Measurements from ENCODE around the gene GNAO1.

DNA sequence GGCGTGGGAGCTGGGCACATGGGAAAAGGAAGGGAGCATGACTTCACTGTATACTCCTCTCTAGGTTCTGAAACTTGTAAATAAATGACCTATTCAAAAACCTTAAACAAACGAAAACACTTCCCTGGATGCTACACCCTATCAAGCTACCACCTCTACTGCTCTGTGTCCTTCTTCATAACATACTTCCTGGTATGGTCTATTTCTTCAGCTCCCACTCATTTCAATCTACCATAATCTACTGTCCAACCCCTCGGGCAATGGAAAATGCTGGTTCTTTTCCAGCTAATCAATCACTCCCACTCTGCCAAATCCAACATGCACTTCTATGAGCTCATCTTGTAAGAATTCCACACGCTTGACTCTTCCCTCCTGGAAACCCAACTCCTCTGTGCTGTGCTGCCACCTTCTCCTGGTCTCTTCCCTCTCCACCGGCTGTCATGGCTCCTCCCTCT lies 191.6 kb downstream of the GNAO1 start:
- no peak for TF ChIP-seq POLR2A (IDR thresholded peaks at IDR 0.05)
- TF ChIP-seq, protein P1, sequence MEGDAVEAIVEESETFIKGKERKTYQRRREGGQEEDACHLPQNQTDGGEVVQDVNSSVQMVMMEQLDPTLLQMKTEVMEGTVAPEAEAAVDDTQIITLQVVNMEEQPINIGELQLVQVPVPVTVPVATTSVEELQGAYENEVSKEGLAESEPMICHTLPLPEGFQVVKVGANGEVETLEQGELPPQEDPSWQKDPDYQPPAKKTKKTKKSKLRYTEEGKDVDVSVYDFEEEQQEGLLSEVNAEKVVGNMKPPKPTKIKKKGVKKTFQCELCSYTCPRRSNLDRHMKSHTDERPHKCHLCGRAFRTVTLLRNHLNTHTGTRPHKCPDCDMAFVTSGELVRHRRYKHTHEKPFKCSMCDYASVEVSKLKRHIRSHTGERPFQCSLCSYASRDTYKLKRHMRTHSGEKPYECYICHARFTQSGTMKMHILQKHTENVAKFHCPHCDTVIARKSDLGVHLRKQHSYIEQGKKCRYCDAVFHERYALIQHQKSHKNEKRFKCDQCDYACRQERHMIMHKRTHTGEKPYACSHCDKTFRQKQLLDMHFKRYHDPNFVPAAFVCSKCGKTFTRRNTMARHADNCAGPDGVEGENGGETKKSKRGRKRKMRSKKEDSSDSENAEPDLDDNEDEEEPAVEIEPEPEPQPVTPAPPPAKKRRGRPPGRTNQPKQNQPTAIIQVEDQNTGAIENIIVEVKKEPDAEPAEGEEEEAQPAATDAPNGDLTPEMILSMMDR (IDR thresholded peaks at IDR 0.05): no peak
